SW 1271 (cell line): ENCODE data around the gene PBX1.

Experiments used
- DNase-seq, 2 experiments: peaks; one replicate each; lab custom pipeline; 2025; lab: John Stamatoyannopoulos, UW

Gene PBX1

GRCh38 chr1:164876398-164877116 lies 317.6 kb downstream of the PBX1 start:
- no peak for DNase-seq

- no peak for DNase-seq
Measured at GRCh38 chr1:164880199-164880598, 321.2 kb downstream of the PBX1 start.

- no peak for DNase-seq
Measured at GRCh38 chr1:164880644-164881043, 321.7 kb downstream of the PBX1 start.

DNA sequence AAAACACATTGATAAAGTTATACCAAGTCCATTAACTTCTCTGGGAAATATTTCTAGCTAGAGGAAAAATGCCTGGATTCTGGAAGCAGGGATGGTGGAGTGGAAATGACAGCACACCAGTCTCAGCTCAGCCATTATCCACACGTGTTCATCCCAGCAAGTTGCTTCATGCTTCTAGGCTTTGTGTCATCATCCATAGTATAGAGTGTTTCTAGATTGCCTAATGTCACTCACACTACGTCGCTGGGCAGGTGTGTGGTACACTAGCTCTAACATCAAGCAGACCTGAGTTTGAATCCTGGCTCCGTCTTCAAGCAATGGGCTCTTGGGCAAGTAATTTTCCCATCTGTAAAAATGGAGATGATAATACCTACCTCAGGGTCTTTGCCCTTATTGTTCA lies 326.3 kb downstream of the PBX1 start:
- DNase-seq = no peak

DNA sequence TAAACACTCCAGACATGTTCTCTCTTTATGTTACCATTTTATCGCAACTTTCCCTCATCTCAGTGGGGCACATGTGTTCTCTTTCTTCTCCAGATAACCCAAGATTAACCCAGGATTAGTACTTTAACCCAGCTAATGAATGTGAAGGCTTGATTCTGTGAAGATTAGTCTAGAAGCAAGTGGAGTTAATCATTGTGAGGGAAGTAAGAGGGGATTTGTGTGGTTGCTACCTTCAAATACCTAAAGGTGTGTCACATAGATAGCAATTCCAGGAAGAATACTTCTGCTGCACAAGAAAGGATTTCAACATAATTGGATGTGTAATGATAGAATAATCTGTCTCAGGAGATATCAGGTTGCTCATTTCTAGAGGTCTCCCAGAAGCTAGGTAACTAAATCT lies 327.1 kb downstream of the PBX1 start:
- DNase-seq = no peak

DNA sequence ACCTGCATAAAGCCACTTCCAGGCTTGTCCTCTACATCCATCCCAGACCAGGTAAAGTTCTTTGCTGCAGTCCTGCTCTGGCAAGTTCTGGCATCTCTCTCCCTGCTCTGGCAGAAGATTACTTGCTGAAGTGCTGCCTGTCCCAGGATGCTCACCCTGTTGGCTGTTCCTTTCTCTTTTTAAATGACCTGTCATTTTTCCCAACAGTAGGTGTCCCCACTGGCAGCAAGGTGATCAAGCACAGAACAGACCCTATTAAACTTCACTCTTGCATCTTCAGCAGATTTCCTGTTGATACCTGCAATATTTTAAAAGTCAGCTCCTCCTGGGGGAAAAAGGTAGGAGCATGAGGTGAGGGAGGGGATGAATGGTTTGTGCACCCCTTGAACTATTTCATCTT lies 332.6 kb downstream of the PBX1 start:
- DNase-seq = no peak

- no peak for DNase-seq
Measured at GRCh38 chr1:164895026-164895912, 336.3 kb downstream of the PBX1 start.

- no peak for DNase-seq
Measured at GRCh38 chr1:164901031-164901430, 342.0 kb downstream of the PBX1 start.
